ENCODE results near the gene TESK1. TPM values are rescaled to one million over a fixed set of nuclear protein-coding genes. Genes with fewer than 3 reads are reported as not detected.
"Not testable (repeated sequence)": the region's sequence is repeated elsewhere in the genome, so short reads cannot be mapped to it uniquely, and the experiment has no call there.

The TESK1 gene
- total and polyA plus RNA-seq, 9 donors = 13.2 to 51.1 (median 35.0) TPM

- 96 to 100% (median 96%) methylated on average over 1 of the region's 1 CpG for WGBS, 3 donors
Observed at GRCh38 chr9:35579130-35579529, 25.9 kb upstream of the TESK1 start.

GRCh38 chr9:35579659-35580227, 25.3 kb upstream of the TESK1 start:
- H3K9me3 ChIP-seq; H3K4me3 ChIP-seq; H3K36me3 ChIP-seq; H3K27ac ChIP-seq; H3K4me1 ChIP-seq (ENCODE audit: insufficient read depth); intact Hi-C loops (cut with DNase I); DNase-seq; H3K27me3 ChIP-seq: not testable (repeated sequence)
- 86 to 94% (median 89%) methylated on average over 1 of the region's 1 CpG for WGBS, 3 donors

More at GRCh38 chr9:35579130-35579529, 25.9 kb upstream of the TESK1 start:
- Histone ChIP-seq H3K9me3 (no peaks in the 10 kb centered on the region), H3K27ac (no peak overlapping the region), H3K36me3 (no peaks in the 10 kb centered on the region), H3K27me3 (no peaks in the 10 kb centered on the region), H3K4me1 (ENCODE audit: insufficient read depth) (no peaks in the 10 kb centered on the region), H3K4me3 (no peak overlapping the region)
- no peak for DNase-seq
- TF ChIP-seq EP300 (IDR thresholded peaks at IDR 0.05) (no peak), POLR2A (IDR thresholded peaks at IDR 0.05) (no peak), CTCF (IDR thresholded peaks at IDR 0.05) (no peak)
- intact Hi-C loops (cut with DNase I) = no loop called here

GRCh38 chr9:35583521-35583920, 21.5 kb upstream of the TESK1 start:
- H3K27ac ChIP-seq; DNase-seq; H3K4me1 ChIP-seq (ENCODE audit: insufficient read depth); H3K4me3 ChIP-seq; H3K36me3 ChIP-seq; H3K9me3 ChIP-seq; intact Hi-C loops (cut with DNase I); H3K27me3 ChIP-seq: not testable (repeated sequence)
- 64 to 79% (median 68%) methylated on average over 6 of the region's 6 CpGs for WGBS, 3 donors

GRCh38 chr9:35584681-35585080, 20.4 kb upstream of the TESK1 start:
- H3K9me3 ChIP-seq; H3K27ac ChIP-seq; intact Hi-C loops (cut with DNase I); H3K27me3 ChIP-seq; H3K4me1 ChIP-seq (ENCODE audit: insufficient read depth); DNase-seq; H3K4me3 ChIP-seq; H3K36me3 ChIP-seq: not testable (repeated sequence)
- WGBS, 3 donors = 83 to 93% (median 92%) methylated on average over 3 of the region's 3 CpGs

- DNase-seq; intact Hi-C loops (cut with DNase I): not testable (repeated sequence)
Observed at GRCh38 chr9:35588506-35588905, 16.6 kb upstream of the TESK1 start.

GRCh38 chr9:35593581-35593980, 11.5 kb upstream of the TESK1 start:
- intact Hi-C loops (cut with DNase I) = no loop called here
- H3K36me3 ChIP-seq = no peaks in the 10 kb centered on the region
- H3K4me1 ChIP-seq (ENCODE audit: insufficient read depth) = no peaks in the 10 kb centered on the region
- DNase-seq = no peak
- no peak overlapping the region for H3K27ac ChIP-seq
- peaks cover 0 to 7% of the 10 kb centered on the region in 2 donors for H3K9me3 ChIP-seq
- H3K27me3 ChIP-seq = no peaks in the 10 kb centered on the region
- no peak overlapping the region for H3K4me3 ChIP-seq
- TF ChIP-seq CTCF (IDR thresholded peaks at IDR 0.05) (no peak), EP300 (IDR thresholded peaks at IDR 0.05) (no peak), POLR2A (IDR thresholded peaks at IDR 0.05) (no peak)

More at GRCh38 chr9:35588506-35588905, 16.6 kb upstream of the TESK1 start:
- H3K27me3 ChIP-seq; H3K27ac ChIP-seq; H3K4me1 ChIP-seq (ENCODE audit: insufficient read depth); H3K4me3 ChIP-seq; H3K9me3 ChIP-seq; H3K36me3 ChIP-seq: not testable (repeated sequence)
- WGBS, 3 donors = 82 to 99% (median 94%) methylated on average over 5 of the region's 5 CpGs
